ENCODE data around the gene FCHO1. TPM values are rescaled to one million over a fixed set of nuclear protein-coding genes. Genes with fewer than 3 reads are reported as not detected.

Gene FCHO1
- polyA plus RNA-seq, 1 donor (not counting 4 experiments of a cell fraction or from before 2014, with no cell fraction given): 0.14 TPM

GRCh38 chr19:17726964-17727773 lies 24.1 kb upstream of the FCHO1 start:
- dilution Hi-C loops (cut with MboI; ENCODE audit: extremely low pct_ligation_motif_present, low sequenced_read_pairs): no loop called here
- Histone ChIP-seq H2AFZ (ENCODE audit: control insufficient read depth, low read length) (no peak overlapping the region), H3K4me2 (ENCODE audit: control insufficient read depth, extremely low read depth, insufficient read depth, low read depth, low read length) (no peak overlapping the region), H3K9me3 (ENCODE audit: control insufficient read depth, low read depth, low read length) (no peaks in the 10 kb centered on the region), H3K4me1 (ENCODE audit: control insufficient read depth, extremely low read depth, insufficient read depth, low read length) (no peaks in the 10 kb centered on the region), H4K20me1 (ENCODE audit: control insufficient read depth, extremely low read depth, insufficient read depth, low read length) (peaks cover 4% of the 10 kb centered on the region), H3K9ac (ENCODE audit: control insufficient read depth, extremely low read depth, insufficient read depth, low read length) (no peak overlapping the region), H3K79me2 (ENCODE audit: control insufficient read depth, insufficient read depth, low read length) (peaks cover 7% of the 10 kb centered on the region), H3K9me1 (ENCODE audit: control insufficient read depth, extremely low read depth, insufficient read depth, low read length) (no peaks in the 10 kb centered on the region), H3K4me3 (ENCODE audit: control insufficient read depth in 2 of 3, extremely low read depth in 1 of 3, insufficient read depth in 2 of 3, low read depth in 1 of 3, low read length in 3 of 3) (no peak overlapping the region), H3K36me3 (ENCODE audit: control insufficient read depth in 2 of 2, extremely low read depth in 1 of 2, insufficient read depth in 2 of 2, low read length in 2 of 2) (peaks cover 12 to 28% of the 10 kb centered on the region in 2 experiments), H3K27ac (ENCODE audit: control insufficient read depth, insufficient read depth, low read length) (no peak overlapping the region), H3K27me3 (ENCODE audit: control insufficient read depth, extremely low read depth, insufficient read depth, low read length) (no peaks in the 10 kb centered on the region)
- DNase-seq (ENCODE audit: low read depth, low spot score) (no peak), FAIRE-seq (no peak)
- TF ChIP-seq, protein P1, sequence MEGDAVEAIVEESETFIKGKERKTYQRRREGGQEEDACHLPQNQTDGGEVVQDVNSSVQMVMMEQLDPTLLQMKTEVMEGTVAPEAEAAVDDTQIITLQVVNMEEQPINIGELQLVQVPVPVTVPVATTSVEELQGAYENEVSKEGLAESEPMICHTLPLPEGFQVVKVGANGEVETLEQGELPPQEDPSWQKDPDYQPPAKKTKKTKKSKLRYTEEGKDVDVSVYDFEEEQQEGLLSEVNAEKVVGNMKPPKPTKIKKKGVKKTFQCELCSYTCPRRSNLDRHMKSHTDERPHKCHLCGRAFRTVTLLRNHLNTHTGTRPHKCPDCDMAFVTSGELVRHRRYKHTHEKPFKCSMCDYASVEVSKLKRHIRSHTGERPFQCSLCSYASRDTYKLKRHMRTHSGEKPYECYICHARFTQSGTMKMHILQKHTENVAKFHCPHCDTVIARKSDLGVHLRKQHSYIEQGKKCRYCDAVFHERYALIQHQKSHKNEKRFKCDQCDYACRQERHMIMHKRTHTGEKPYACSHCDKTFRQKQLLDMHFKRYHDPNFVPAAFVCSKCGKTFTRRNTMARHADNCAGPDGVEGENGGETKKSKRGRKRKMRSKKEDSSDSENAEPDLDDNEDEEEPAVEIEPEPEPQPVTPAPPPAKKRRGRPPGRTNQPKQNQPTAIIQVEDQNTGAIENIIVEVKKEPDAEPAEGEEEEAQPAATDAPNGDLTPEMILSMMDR (optimal IDR thresholded peaks at IDR 0.05 in 1 of 3, IDR thresholded peaks at IDR 0.05 in 1 of 3, conservative IDR thresholded peaks at IDR 0.05 in 1 of 3; ENCODE audit: extremely low read depth in 1 of 3, insufficient read depth in 2 of 3, low read length in 3 of 3): no peak
- no peak for TF ChIP-seq EZH2 (IDR thresholded peaks at IDR 0.05; ENCODE audit: low read length)

DNA sequence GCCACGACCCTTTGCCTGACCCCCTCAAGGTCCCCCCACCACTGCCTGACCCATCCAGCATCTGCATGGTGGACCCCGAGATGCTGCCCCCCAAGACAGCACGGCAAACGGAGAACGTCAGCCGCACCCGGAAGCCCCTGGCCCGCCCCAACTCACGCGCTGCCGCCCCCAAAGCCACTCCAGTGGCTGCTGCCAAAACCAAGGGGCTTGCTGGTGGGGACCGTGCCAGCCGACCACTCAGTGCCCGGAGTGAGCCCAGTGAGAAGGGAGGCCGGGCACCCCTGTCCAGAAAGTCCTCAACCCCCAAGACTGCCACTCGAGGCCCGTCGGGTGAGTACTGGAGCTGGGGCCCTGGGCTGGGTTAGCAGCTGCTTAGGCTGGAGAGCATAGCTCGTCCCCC lies 23.4 kb upstream of the FCHO1 start:
- no peaks in the 10 kb centered on the region for H3K9me1 ChIP-seq (ENCODE audit: control insufficient read depth, extremely low read depth, insufficient read depth, low read length)
- no peaks in the 10 kb centered on the region for H3K27me3 ChIP-seq (ENCODE audit: control insufficient read depth, extremely low read depth, insufficient read depth, low read length)
- DNase-seq (ENCODE audit: low read depth, low spot score) (no peak), FAIRE-seq (no peak)
- TF ChIP-seq, protein P1 (optimal IDR thresholded peaks at IDR 0.05 in 1 of 3, IDR thresholded peaks at IDR 0.05 in 1 of 3, conservative IDR thresholded peaks at IDR 0.05 in 1 of 3; ENCODE audit: extremely low read depth in 1 of 3, insufficient read depth in 2 of 3, low read length in 3 of 3): no peak
- no peak for TF ChIP-seq EZH2 (IDR thresholded peaks at IDR 0.05; ENCODE audit: low read length)
- H3K4me1 ChIP-seq (ENCODE audit: control insufficient read depth, extremely low read depth, insufficient read depth, low read length): no peaks in the 10 kb centered on the region
- peaks cover 4% of the 10 kb centered on the region for H4K20me1 ChIP-seq (ENCODE audit: control insufficient read depth, extremely low read depth, insufficient read depth, low read length)
- no peak overlapping the region for H3K4me2 ChIP-seq (ENCODE audit: control insufficient read depth, extremely low read depth, insufficient read depth, low read depth, low read length)
- peaks cover 14 to 28% of the 10 kb centered on the region in 2 experiments for H3K36me3 ChIP-seq (ENCODE audit: control insufficient read depth in 2 of 2, extremely low read depth in 1 of 2, insufficient read depth in 2 of 2, low read length in 2 of 2)
- dilution Hi-C loops (cut with MboI; ENCODE audit: extremely low pct_ligation_motif_present, low sequenced_read_pairs): no loop called here
- no peak overlapping the region for H3K4me3 ChIP-seq (ENCODE audit: control insufficient read depth in 2 of 3, extremely low read depth in 1 of 3, insufficient read depth in 2 of 3, low read depth in 1 of 3, low read length in 3 of 3)
- no peak overlapping the region for H3K27ac ChIP-seq (ENCODE audit: control insufficient read depth, insufficient read depth, low read length)
- no peak overlapping the region for H3K9ac ChIP-seq (ENCODE audit: control insufficient read depth, extremely low read depth, insufficient read depth, low read length)
- H2AFZ ChIP-seq (ENCODE audit: control insufficient read depth, low read length): no peak overlapping the region
- H3K9me3 ChIP-seq (ENCODE audit: control insufficient read depth, low read depth, low read length): no peaks in the 10 kb centered on the region
- peaks cover 8% of the 10 kb centered on the region for H3K79me2 ChIP-seq (ENCODE audit: control insufficient read depth, insufficient read depth, low read length)

Measured in keratinocyte (primary cell).